Measurements from ENCODE around the gene UQCR11.

- no peak for TF ChIP-seq POLR2A (IDR thresholded peaks at IDR 0.05)
- TF ChIP-seq, protein P1, sequence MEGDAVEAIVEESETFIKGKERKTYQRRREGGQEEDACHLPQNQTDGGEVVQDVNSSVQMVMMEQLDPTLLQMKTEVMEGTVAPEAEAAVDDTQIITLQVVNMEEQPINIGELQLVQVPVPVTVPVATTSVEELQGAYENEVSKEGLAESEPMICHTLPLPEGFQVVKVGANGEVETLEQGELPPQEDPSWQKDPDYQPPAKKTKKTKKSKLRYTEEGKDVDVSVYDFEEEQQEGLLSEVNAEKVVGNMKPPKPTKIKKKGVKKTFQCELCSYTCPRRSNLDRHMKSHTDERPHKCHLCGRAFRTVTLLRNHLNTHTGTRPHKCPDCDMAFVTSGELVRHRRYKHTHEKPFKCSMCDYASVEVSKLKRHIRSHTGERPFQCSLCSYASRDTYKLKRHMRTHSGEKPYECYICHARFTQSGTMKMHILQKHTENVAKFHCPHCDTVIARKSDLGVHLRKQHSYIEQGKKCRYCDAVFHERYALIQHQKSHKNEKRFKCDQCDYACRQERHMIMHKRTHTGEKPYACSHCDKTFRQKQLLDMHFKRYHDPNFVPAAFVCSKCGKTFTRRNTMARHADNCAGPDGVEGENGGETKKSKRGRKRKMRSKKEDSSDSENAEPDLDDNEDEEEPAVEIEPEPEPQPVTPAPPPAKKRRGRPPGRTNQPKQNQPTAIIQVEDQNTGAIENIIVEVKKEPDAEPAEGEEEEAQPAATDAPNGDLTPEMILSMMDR (IDR thresholded peaks at IDR 0.05): no peak
Observed at GRCh38 chr19:1621574-1621973, 16.3 kb upstream of the UQCR11 start.

Data from body of pancreas (tissue), 4 donors.